Measurements from ENCODE around the gene BMP2.
A peak's percentile ranks its signal among the peaks of the same experiment; 100 is the strongest.

The BMP2 gene

GRCh38 chr20:6768228-6769140 lies 998 bp downstream of the BMP2 start:
- DNase-seq (ENCODE audit: low read depth in 2 of 2): no peak

DNA sequence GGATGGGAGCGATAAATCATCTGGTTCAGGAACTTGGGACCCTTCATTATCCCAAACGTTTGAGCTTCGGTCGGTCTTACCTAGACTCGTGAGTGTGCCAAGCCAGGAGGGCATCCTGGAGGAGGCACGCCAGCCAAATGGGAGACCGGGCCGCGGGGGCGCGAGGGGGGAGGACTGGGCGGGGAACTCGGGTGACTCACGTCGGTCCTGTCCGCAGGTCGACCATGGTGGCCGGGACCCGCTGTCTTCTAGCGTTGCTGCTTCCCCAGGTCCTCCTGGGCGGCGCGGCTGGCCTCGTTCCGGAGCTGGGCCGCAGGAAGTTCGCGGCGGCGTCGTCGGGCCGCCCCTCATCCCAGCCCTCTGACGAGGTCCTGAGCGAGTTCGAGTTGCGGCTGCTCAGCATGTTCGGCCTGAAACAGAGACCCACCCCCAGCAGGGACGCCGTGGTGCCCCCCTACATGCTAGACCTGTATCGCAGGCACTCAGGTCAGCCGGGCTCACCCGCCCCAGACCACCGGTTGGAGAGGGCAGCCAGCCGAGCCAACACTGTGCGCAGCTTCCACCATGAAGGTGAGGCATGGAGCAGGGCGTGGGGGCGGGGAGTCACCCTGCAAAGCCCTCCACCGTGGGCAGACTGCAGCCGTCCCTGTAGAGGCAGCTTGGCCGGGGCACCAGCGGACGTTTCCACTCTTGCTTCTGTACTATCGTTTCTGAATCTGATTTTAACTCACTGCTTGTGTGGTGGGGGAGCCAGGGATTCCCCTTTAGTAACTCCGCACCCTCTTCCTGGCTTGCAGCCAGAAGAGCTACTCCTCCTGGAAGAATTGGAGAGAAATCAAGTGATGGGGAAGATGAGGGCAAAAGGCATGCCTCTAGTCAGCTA lies 2.7 kb downstream of the BMP2 start:
- DNase-seq (ENCODE audit: low read depth in 2 of 2): no peak

DNA sequence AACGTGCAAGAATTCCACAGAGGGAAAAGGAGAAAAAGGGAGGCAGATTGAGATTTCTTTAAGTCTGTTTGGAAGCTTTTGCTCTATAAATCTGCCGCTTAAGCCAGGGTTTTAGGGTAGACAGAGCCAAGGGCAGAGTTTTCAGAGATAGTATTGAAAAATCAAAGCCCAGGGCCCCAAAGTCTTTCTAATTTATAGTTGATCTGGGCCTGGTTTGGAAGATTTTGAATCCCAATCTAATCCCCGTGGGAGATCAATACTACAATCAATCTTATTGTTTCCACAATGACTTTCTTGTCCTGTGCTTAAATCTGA lies 3.3 kb downstream of the BMP2 start:
- no peak for DNase-seq (ENCODE audit: low read depth in 2 of 2)

DNA sequence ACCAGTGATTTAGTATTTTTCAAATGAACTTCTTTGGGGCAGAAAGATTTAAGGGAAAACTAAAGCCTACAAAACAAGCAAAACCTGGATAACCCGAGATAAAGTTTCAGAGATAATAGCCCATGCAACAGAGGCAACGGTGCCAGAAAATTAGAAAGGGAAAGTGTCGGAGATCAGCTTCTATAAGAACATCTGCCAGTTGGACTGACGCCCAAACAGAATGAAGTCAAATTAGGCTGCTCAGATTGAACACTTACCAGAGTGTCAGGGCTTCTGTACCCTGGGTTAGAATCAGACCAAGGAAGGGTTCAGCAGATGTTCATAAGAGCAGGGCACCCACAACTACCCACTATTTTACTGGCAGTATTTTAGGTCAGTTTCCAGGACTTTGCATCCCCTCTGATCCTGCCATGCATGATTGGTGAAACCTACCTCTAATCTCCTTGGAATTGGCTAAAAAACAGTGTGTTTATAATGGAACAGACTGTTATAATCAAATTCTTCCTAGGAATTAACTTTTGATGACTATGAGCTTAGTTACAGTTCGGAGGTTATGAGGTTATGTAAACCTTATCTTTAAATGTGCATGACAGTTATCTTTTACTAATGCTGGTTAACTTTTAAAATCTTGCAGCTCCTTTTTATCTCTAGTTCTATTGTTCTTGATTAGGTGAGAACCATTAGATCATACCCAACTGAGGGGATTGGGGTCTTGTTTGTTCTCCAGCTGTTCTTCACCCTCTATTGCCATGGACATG lies 13.1 kb downstream of the BMP2 start:
- DNase-seq (ENCODE audit: low read depth in 2 of 2): no peak

GRCh38 chr20:6783752-6784151 lies 16.3 kb downstream of the BMP2 start:
- no peak for DNase-seq (ENCODE audit: low read depth in 2 of 2)

DNA sequence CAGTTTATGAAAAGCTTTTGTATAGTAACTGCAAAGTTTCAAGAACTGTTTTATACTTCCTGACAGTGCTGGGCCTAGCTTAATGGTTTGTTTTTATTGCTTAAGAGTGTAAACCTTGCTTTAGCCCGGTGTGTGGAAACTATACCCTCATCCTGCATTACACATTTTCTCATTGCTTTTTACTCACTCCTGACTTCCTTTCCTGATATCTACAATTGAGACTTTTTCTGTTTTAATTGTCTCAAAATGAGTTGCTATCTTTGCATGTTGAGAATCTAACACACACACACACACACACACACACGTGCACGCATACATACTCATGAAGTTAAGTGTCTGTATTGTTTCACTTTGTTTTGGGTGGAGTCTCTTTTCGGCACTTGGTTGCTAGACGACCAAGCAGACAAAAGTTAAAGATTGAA lies 16.7 kb downstream of the BMP2 start:
- DNase-seq (ENCODE audit: low read depth in 2 of 2): no peak

GRCh38 chr20:6784767-6785166 lies 17.3 kb downstream of the BMP2 start:
- DNase-seq (ENCODE audit: low read depth in 2 of 2): no peak

DNA sequence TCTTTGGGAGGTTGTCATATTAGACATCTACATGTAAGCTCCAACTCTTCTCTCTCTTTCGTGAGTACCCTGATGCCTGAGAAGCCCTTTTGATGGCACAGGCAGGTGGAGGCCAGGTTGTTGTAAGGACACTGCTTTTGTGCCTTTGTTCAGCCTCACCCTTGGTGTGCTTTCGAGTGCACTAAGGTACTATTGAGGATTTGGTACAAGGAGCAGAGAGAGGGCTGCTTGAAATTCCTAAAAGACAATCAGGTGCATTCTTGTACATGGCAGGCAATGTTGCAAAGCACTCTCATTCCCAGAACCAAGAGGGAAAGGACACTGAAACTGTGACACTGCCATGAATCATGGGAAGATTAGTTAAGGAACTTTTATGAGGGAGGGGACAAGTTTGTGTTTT lies 19.1 kb downstream of the BMP2 start:
- DNase-seq (ENCODE audit: low read depth in 2 of 2): no peak

- no peak for DNase-seq (ENCODE audit: low read depth in 2 of 2)
Observed at GRCh38 chr20:6792789-6793188, 25.3 kb downstream of the BMP2 start.

DNA sequence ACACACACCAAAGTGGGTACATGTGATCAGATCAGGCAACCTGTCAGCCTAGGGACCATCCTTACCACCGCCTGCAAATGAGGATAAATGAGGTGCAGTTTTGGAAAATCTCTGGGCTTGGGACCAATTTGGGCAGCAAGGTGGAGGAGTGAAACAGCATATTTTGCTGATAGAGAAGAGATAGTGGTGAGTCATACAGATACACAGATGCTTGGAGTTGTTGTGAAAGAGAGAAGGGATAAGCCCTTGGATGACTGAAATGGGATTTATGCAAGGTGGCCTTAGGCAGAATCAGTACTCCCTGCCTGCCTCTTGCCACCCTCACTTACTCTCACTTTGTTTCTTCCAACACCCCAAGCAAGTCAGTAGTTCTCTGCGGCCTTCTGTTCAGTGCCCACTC lies 34.7 kb downstream of the BMP2 start:
- no peak for DNase-seq (ENCODE audit: low read depth in 2 of 2)

DNA sequence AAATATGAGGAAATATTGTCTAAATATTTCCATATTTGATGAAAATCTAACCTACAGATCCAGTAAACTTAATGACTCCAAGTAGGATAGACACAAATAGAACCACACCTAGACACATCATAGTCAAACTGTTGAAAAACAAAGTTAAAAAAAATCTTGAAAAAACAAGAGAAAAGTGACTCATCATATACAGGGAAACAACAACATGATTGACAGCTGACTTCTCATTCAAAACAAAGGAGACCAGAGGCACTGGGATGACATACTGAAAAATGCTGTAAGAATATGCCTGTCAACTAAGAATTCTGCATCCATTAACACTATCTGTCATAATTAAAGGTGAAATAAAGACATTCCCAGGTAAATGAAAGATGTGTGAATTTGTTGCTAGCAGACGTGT lies 38.8 kb downstream of the BMP2 start:
- no peak for DNase-seq (ENCODE audit: low read depth in 2 of 2)

- DNase-seq (ENCODE audit: low read depth in 2 of 2): no peak
Observed at GRCh38 chr20:6811262-6812035, 44.0 kb downstream of the BMP2 start.

- no peak for DNase-seq (ENCODE audit: low read depth in 2 of 2)
Observed at GRCh38 chr20:6812530-6812929, 45.0 kb downstream of the BMP2 start.

DNA sequence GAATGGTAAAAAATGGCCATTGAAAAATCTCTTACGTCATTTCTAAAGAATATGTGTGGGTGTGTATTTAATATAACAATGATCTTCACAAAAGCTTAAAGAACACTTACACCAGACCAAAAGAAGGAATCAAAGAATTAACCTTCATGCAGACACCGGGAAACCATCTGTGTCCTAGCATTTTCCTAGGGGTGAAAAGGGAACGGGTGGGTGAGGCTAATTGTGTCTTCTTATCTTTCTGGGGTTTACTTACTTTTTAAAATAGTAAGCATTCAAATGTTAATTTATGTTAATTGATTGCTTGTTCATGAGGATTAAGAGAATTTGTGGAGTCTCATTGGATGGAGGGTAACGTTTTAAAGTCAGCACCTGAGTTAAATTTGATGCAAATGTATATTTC lies 47.5 kb downstream of the BMP2 start:
- no peak for DNase-seq (ENCODE audit: low read depth in 2 of 2)

DNA sequence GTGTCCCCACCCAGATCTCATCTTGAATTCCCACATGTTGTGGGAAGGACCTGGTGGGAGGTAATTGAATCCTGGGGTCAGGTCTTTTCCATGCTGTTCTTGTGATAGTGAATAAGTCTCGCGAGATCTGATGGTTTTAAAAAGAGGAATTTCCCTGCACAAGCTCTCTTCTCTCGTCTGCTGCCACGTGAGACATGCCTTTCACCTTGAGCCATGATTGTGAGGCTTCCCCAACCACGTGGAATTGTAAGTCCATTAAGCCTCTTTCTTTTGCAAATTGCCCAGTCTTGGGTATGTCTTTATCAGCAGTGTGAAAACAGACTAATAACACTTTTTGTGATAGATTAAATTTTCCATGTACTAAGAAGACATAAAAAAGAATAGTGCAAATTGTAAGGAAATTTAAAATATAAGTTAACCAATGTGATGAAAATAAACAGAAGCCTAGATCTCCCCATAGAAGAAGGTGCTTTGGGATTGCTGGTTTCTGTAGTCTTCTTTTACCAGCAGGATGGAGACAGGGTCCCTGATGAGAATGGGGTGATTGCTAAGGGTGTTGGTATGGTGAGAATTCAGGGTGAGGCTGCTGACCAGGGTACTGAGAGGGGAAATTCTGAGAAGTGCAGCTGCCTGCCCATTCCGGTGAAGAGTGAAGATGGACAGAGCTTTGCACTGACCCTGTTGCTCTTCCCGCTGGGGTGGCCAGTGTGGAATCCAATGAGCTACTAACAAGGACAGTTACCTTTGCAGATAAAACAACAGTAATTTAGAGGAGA lies 50.7 kb downstream of the BMP2 start:
- DNase-seq (ENCODE audit: low read depth in 2 of 2): no peak

DNA sequence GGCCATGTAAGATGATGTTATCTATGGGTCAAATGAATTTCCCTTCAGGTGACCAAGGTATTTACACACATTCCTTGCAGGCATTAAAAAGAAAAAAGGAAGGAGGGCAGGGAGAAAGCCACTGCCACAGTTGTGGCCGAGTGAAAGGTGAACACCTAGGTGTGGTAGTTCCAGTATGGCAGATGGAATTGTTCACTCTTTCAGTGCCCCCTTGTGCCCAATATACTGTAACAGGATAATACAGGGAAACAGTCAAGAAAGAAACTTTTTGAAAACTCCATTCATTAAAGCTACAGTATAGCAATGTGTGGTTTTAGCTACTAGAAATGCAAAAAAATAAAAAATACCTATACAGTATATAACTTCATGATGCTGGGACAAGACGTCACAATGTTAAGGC lies 52.1 kb downstream of the BMP2 start:
- no peak for DNase-seq (ENCODE audit: low read depth in 2 of 2)

DNA sequence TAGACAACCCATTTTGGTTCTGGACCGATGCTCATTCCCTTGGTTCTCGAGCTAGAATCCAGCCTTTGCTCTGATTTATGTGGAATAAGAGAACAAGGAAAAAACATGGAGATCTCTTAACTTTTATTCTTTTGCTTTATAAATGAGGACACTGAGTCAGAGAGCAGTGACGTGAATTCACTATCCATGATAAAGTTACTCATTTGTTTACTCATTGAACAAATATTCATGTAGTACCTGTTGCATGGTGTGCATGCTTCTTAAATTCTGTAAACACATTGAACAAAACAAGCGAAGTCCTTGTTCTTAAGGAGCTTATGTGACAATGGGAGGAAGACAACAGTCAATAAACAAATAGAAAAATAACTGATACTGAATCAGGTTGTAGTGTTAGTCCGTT lies 56.9 kb downstream of the BMP2 start:
- DNase-seq (ENCODE audit: low read depth in 2 of 2): no peak

GRCh38 chr20:6827472-6827871 lies 60.0 kb downstream of the BMP2 start:
- DNase-seq (ENCODE audit: low read depth in 2 of 2): no peak

- DNase-seq (ENCODE audit: low read depth in 2 of 2): peak; percentile 13 to 23
Observed at GRCh38 chr20:6828794-6829423, 61.4 kb downstream of the BMP2 start.

GRCh38 chr20:6829510-6830116 lies 62.1 kb downstream of the BMP2 start:
- DNase-seq (ENCODE audit: low read depth in 2 of 2): no peak
